Right cardiac atrium (tissue), 5 donors: ENCODE measurements around the gene SLC10A3. TPM values are rescaled to one million over a fixed set of nuclear protein-coding genes. Genes with fewer than 3 reads are reported as not detected.
A peak's percentile ranks its signal among the peaks of the same experiment; 100 is the strongest.

ENCODE experiments used
- ATAC-seq, 2 donors: fragments of 200-7000 bp; cut with Tn5 transposase; one replicate each; pipeline versions ENCODE4 v1.8.0 to v1.9.1; 2020; ENCODE audit warnings: moderate library complexity in 2 of 2, mild to moderate bottlenecking in 1 of 2
- DNase-seq, 3 donors: peaks; one replicate each; pipeline ENCODE4 v3.0.0-alpha.2; 2020
- H3K27ac ChIP-seq: one replicate; pipeline ENCODE4 v1.5.1; 2013; ENCODE audit warnings: mild to moderate bottlenecking, low read length, control low read depth, moderate library complexity
- H3K27me3 ChIP-seq: one replicate; pipeline ENCODE4 v1.6.1; 2013; ENCODE audit not compliant: control insufficient read depth, insufficient read depth
- H3K4me1 ChIP-seq: one replicate; pipeline ENCODE4 v1.6.1; 2013; ENCODE audit warnings: low read length; ENCODE audit not compliant: control insufficient read depth, insufficient read depth
- H3K4me3 ChIP-seq: one replicate; pipeline ENCODE4 v1.5.1; 2013; ENCODE audit warnings: low read length, control low read depth
- H3K9me3 ChIP-seq: one replicate; pipeline ENCODE4 v1.6.1; 2013; ENCODE audit warnings: low read length; ENCODE audit not compliant: control insufficient read depth
- WGBS: extraction: QIAGEN DNeasy Blood & Tissue Kit; methylation state at CpG from one replicate; pipeline ENCODE4 v1.1.7; 2013; 5-methylcytosine and 5-hydroxymethylcytosine counted together
- intact Hi-C, 4 donors: fragments of 100-400 bp; cut with DNase I; formaldehyde crosslinking; loops; one replicate each; pipeline versions ENCODE4 v1.11.0 to v1.14.0; 2022 to 2023
- polyA plus RNA-seq: library from polyadenylated mRNA; stranded (reverse); fragments of 200-250 nt; gene quantifications from one replicate; pipeline ENCODE4 v1.2.3, GENCODE V29; 2013
- total RNA-seq, 4 donors: library from RNA; stranded (reverse); fragmentation: NEBNext Ultra II Directional; extraction: Animal tissue kit (Norgen Biotek cat#: 25700); gene quantifications; one replicate each; pipeline ENCODE4 v1.2.1, GENCODE V29; 2021
- donor health status: healthy with polysubstance abuse.
- donor health status: DM: no; HTN: yes; CAD: no.
- donor health status: DM: no; HTN: no; CAD: no.
- donor health status: DM: no; HTN: yes; CAD: no; lungs with severe emphysema.
- donor health status: DM: yes; HTN: yes; CAD: no.

Gene SLC10A3
- total and polyA plus RNA-seq, 5 donors: 14.4 to 18.9 (median 16.4) TPM

DNA sequence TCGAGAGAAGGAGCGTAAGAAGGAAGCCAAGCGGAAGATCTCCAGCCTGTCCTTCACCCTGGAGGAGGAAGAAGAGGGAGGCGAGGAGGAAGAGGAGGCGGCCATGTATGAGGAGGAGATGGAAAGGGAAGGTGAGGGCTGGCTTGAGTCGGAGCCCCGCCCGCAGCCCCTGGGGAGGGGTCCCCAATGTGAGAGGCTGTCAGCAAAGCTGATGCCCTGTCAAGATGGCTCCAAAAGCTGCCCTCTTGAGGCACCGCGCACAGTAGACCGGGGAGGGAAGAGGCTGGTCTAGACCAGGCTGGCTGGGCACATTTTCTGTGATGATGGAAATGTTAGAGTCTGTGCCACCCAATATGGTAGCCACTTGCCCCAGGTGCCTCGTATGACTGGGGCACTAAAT, 44.0 kb downstream of the SLC10A3 start:
- H3K4me1 ChIP-seq: peaks cover 7% of the 10 kb centered on the region
- no peak overlapping the region for H3K4me3 ChIP-seq
- 91% methylated on average over 12 of the region's 12 CpGs for WGBS
- no peak overlapping the region for H3K27ac ChIP-seq
- intact Hi-C loops: no loop called here
- DNase-seq (peak in 1 of 3 donors; percentile 46), ATAC-seq (no peak)
- no peaks in the 10 kb centered on the region for H3K27me3 ChIP-seq
- H3K9me3 ChIP-seq: no peaks in the 10 kb centered on the region

DNA sequence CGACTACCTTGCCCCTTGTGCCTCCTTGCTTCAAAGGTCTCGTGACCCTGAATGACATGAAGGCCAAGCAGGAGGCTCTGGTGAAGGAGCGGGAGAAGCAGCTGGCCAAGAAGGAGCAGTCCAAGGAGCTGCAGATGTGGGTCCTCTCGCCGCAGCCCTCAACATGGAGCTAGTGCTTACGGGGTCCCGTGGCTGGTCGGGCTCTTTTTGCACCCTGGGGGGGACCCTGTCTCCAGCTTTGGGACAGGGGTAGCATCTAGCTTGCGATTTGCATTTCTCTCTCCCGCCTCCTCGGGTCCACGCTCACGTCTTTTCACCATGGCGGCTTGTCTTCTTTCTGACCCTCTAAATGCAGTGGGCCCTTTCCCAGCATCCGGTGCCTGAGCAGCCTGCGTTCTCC, 44.7 kb downstream of the SLC10A3 start:
- DNase-seq: peak in 1 of 3 donors; percentile 44
- no peak overlapping the region for H3K27ac ChIP-seq
- H3K4me1 ChIP-seq: peaks cover 7% of the 10 kb centered on the region
- no peak for ATAC-seq
- H3K9me3 ChIP-seq: no peaks in the 10 kb centered on the region
- H3K4me3 ChIP-seq: no peak overlapping the region
- WGBS: 95% methylated on average over 16 of the region's 16 CpGs
- intact Hi-C loops: no loop called here
- no peaks in the 10 kb centered on the region for H3K27me3 ChIP-seq

DNA sequence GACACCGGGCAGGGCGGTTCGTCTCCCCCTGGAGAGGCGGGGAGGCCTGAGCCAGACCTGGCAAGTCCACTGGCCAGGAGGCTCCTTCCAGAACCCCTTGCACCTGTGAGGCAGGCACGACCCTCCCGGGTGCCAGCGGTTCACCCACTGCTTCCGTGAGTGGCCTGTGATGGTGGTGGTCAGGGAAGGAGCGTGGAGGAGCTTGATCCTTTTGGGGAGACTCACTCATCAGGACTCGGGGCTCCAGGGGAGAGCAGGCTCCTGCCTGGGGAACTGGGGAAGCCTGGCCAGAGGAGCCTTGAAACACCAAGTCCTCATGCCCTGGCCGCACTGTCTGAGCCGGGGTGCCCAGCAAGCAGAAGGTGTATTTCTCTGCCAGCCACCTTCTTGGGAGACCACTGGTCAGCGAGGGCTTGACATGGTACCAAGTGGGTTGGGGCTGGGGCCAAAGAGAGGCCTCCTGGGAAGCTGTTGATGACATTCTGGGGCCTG, 45.6 kb downstream of the SLC10A3 start:
- WGBS: 44% methylated on average over 13 of the region's 13 CpGs
- no peaks in the 10 kb centered on the region for H3K9me3 ChIP-seq
- intact Hi-C loops: no loop called here
- H3K27ac ChIP-seq: no peak overlapping the region
- ATAC-seq: no peak
- H3K4me1 ChIP-seq: peaks cover 7% of the 10 kb centered on the region
- no peaks in the 10 kb centered on the region for H3K27me3 ChIP-seq
- peak overlapping the region; percentile 60 for H3K4me3 ChIP-seq
- peak in 1 of 3 donors; percentile 38 for DNase-seq

DNA sequence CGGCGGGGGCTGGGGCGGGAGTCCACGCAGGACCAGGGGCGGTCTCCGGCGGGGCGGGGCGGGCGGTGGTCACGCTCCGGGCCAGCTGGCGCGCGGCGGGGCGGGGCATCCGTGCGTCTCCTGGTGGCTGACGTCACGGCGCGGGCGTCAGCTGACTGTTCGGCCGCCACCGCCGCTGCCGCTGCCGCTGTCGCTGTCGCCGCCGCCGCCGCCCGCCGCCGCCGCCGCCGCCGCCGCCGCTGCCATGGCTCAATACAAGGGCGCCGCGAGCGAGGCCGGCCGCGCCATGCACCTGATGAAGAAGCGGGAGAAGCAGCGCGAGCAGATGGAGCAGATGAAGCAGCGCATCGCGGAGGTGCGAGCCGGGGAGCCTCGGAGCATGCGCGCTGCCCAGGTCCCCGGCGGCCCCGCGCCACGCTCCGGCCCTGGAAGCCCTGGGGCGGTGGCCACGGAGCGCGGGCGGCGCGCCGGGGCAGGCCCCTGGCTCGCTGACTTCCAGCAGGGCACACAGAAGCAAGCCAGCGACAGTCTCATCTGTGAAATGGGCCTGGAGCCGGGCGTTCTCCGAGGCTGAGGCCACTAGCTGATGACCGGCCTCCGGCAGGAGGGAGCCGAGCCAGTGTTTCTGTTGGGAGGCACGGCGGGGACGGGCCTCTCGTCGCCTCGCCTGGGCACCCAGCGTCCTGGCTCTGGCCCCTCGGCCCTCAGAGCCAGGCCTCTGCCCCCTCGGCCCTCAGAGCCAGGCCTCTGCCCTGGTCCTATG, 46.3 kb downstream of the SLC10A3 start, which contains the start of gene FAM50A:
Gene FAM50A, plus strand, starts transcription at position 150 of the 763 bp plus-strand sequence. Its CDS starts 95 bp downstream, at position 245.
- H3K27me3 ChIP-seq: no peaks in the 10 kb centered on the region
- intact Hi-C loops: no loop called here
- DNase-seq (peak; percentile 85 to 95 (median 93)), ATAC-seq (peak; percentile 84 to 85)
- H3K4me1 ChIP-seq: peaks cover 7% of the 10 kb centered on the region
- H3K27ac ChIP-seq: peak within 1 kb of the TSS; percentile 95
- 2% methylated on average over 92 of the region's 94 CpGs for WGBS
- peak within 1 kb of the TSS; percentile 60 for H3K4me3 ChIP-seq
- H3K9me3 ChIP-seq: no peaks in the 10 kb centered on the region

DNA sequence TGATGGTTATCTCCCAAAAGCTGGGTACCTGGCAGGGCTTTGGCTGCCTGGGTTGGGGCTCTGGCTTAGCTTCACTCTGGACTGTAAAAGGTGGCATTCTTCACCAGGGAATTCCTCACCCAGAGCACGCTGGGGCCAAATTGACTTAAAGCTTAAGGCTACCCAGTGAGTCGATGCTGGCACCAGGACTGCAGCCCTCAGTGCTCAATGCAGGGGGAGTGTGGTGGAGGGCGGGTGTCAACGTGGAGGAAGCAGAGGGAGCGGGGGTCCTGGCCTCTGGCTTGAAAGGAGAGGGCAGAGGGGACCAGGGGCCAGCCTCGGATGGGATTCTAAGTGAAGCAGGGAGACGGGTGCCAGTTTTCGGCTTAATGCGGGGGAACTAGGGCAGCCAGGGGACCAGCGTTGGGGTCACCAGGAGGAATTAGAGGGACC, 46.9 kb downstream of the SLC10A3 start:
- no peaks in the 10 kb centered on the region for H3K9me3 ChIP-seq
- DNase-seq: no peak
- intact Hi-C loops: no loop called here
- ATAC-seq: peak; percentile 4 to 27
- no peaks in the 10 kb centered on the region for H3K27me3 ChIP-seq
- WGBS: 6% methylated on average over 10 of the region's 10 CpGs
- H3K4me1 ChIP-seq: peaks cover 7% of the 10 kb centered on the region
- H3K27ac ChIP-seq: peak overlapping the region; percentile 95
- peak overlapping the region; percentile 60 for H3K4me3 ChIP-seq

DNA sequence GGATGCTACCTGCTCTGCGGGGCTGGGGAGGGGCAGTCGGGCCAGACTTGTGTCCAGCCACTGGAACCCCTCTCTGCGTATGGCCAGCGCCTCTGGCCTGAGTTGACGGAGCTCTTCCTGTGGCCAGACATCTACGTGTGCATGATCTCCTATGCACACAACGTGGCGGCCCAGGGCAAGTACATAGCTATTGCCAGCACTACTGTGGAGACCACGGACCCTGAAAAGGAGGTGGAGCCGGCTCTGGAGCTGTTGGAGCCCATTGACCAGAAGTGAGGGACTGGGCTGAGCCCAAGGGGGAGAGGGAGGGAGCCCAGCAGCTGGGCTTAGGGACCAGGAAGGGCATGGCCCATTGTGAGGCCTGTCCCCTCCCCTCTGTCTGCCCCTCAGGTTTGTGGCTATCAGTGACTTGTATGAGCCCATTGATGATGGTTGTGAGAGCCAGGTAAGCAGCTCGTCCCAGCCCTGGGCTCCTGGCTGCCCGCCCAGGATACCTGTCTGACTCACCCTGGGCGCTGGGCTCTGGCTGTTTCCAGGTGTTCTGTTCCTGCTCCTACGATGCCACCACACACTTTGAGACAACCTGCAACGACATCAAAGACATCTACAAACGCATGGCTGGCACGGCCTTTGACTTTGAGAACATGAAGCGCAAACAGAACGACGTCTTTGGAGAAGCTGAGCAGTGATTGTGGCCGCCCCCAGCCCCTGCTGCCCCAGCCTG, 48.3 kb downstream of the SLC10A3 start:
- DNase-seq (no peak), ATAC-seq (no peak)
- 85% methylated on average over 21 of the region's 21 CpGs for WGBS
- Histone ChIP-seq H3K4me3 (no peak overlapping the region), H3K27me3 (no peaks in the 10 kb centered on the region), H3K9me3 (no peaks in the 10 kb centered on the region), H3K27ac (no peak overlapping the region), H3K4me1 (peaks cover 9% of the 10 kb centered on the region)
- intact Hi-C loops: no loop called here

DNA sequence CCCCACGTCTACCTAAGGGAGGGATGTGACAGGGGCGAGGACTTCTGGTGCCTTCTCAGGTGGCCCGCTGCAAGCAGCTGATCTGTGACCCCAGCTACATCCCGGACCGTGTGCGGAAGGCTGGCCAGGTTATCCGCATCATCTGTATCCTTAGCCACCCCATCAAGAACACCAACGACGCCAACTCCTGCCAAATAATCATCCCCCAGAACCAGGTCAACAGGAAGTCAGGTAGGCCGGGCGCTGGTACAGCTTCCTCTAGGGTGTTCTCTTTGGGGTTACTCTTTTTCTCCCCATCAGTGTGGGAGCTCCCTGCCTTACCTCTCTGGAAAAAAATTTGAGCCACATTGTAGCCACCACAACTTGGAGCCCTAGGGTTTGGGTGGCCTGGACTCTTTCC, 48.9 kb downstream of the SLC10A3 start:
- peaks cover 9% of the 10 kb centered on the region for H3K4me1 ChIP-seq
- DNase-seq: no peak
- WGBS: 85% methylated on average over 11 of the region's 11 CpGs
- no peaks in the 10 kb centered on the region for H3K9me3 ChIP-seq
- intact Hi-C loops: no loop called here
- H3K27me3 ChIP-seq: no peaks in the 10 kb centered on the region
- no peak for ATAC-seq
- no peak overlapping the region for H3K27ac ChIP-seq
- H3K4me3 ChIP-seq: no peak overlapping the region

DNA sequence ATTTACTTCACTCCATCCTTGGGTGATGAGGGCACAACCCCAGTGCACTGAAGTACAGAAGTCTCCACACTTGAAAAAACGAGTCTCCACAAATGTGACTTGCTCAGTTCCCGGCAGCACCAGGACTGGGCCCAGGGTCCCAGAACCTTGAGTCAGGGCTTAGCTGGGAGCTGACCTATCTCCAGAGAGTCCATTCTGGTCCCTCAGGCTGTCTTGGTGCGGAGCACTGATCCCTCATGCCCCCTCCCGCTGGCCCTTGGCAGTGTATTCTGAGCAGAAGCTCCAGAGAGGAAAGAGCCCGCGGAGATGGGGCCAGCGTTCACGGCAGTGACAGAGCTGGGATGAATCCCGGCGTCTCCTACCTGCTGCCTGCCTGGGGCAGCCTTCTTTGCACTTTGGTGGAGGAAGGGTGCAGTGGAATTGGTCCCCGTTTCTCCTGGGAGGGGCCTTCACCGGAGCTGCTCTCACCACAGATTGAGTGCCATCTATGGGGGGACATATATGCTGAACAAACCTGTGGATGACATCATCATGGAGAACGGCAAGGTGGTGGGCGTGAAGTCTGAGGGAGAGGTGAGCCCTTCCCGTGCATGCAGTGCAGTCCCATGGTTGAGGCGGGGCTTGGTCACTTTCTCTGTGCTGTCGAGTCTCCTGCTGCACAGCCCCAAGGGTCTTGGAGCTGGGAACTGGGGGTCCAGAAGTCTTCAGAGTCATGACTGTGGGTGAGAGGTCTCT, 49.6 kb downstream of the SLC10A3 start:
- intact Hi-C loops: no loop called here
- DNase-seq (no peak), ATAC-seq (no peak)
- H3K27ac ChIP-seq: no peak overlapping the region
- no peaks in the 10 kb centered on the region for H3K27me3 ChIP-seq
- H3K4me1 ChIP-seq: peaks cover 9% of the 10 kb centered on the region
- 81% methylated on average over 17 of the region's 17 CpGs for WGBS
- H3K9me3 ChIP-seq: no peaks in the 10 kb centered on the region
- H3K4me3 ChIP-seq: no peak overlapping the region

DNA sequence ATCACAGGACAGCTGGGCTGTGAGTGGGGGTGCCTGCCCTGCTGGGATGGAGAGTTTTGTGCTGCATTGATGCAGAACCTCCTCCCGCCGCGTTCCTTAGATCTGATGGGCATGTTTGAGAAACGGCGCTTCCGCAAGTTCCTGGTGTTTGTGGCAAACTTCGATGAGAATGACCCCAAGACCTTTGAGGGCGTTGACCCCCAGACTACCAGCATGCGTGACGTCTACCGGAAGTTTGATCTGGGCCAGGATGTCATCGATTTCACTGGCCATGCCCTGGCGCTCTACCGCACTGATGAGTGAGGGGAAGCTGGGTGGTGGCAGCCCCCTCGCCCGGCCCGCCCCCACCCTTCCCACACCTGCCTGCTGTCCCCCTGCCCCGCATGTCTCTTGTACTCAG, 50.6 kb downstream of the SLC10A3 start:
- intact Hi-C loops: no loop called here
- Histone ChIP-seq H3K4me1 (peaks cover 3% of the 10 kb centered on the region), H3K27ac (no peak overlapping the region), H3K4me3 (no peak overlapping the region), H3K9me3 (no peaks in the 10 kb centered on the region), H3K27me3 (no peaks in the 10 kb centered on the region)
- no peak for ATAC-seq
- no peak for DNase-seq
- WGBS: 84% methylated on average over 18 of the region's 18 CpGs

DNA sequence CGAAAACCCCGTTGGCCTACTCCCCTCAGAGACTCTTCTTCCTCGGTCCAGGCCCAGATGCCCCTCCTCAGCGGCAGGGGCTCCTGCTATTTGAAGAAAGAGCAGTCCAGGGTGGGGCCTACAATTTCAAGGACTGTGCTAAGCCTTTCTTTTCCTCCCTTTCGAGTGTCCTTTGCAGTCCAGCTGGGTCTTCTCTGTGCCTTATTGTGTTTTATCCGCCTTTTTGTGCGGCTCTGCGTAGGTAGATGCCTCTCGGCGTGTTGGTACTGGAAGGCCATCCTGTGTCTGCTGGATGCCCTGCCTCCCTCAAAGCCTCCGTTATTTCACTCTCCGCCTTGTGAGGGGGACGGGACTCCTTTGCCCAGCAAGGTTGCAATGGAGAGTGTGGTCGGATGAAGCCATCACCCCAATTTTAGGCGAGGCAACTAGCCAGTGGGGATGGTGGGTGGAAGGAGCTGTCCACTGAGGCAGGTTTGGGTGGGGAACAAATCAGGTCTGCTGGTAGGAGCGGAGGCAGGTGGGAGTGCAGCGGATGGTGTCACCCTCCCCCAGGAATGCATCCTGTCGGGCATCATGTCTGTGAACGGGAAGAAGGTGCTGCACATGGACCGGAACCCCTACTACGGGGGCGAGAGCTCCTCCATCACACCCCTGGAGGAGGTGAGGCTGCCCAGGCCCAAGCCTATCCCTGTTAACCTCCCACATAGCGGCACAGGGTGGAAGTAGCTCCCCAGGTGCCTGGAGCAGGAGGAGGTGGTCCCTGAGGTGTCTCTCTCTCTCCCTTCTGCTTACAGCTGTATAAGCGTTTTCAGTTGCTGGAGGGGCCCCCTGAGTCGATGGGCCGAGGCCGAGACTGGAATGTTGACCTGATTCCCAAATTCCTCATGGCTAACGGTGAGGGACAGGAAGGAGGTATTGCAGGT, 52.2 kb downstream of the SLC10A3 start:
- peaks cover 1% of the 10 kb centered on the region for H3K4me1 ChIP-seq
- DNase-seq (no peak), ATAC-seq (no peak)
- 26% methylated on average over 28 of the region's 28 CpGs for WGBS
- intact Hi-C loops: no loop called here
- no peaks in the 10 kb centered on the region for H3K27me3 ChIP-seq
- H3K4me3 ChIP-seq: peak overlapping the region; percentile 79
- H3K27ac ChIP-seq: no peak overlapping the region
- H3K9me3 ChIP-seq: no peaks in the 10 kb centered on the region
